Hypothalamus (tissue), 51 donors: ENCODE results near the gene FLAD1.

ENCODE experiments used
- DNase-seq, 51 donors: peaks; one replicate each; lab custom pipeline; 2025; lab: John Stamatoyannopoulos, UW

The FLAD1 gene

GRCh38 chr1:155030899-155031298 lies 47.8 kb downstream of the FLAD1 start:
- DNase-seq, result no peak

- DNase-seq, result no peak
Observed at GRCh38 chr1:155032886-155033285, 49.7 kb downstream of the FLAD1 start.

GRCh38 chr1:155033524-155033923 lies 50.4 kb downstream of the FLAD1 start, which contains the start of the genes DCST1 and DCST2:
TSS of gene DCST1 (plus strand) at chr1:155033824. CDS start at chr1:155034037, 213 bp downstream.
TSS of gene DCST2 (minus strand) at chr1:155033781. CDS start at chr1:155033701, 80 bp downstream.
- no peak for DNase-seq

- no peak for DNase-seq
Observed at GRCh38 chr1:155034318-155035208, 51.4 kb downstream of the FLAD1 start.

GRCh38 chr1:155035936-155036335 lies 52.8 kb downstream of the FLAD1 start:
- DNase-seq, result no peak

GRCh38 chr1:155037043-155037442 lies 53.9 kb downstream of the FLAD1 start:
- no peak for DNase-seq

GRCh38 chr1:155037851-155038441 lies 54.8 kb downstream of the FLAD1 start:
- no peak for DNase-seq

GRCh38 chr1:155038602-155039307 lies 55.6 kb downstream of the FLAD1 start:
- DNase-seq, result no peak

GRCh38 chr1:155039308-155039669 lies 56.1 kb downstream of the FLAD1 start:
- DNase-seq, result no peak

GRCh38 chr1:155040358-155041093 lies 57.4 kb downstream of the FLAD1 start:
- DNase-seq, result no peak
